H9 (cell line): Measurements from ENCODE around the gene SVOP. TPM values are rescaled to one million over a fixed set of nuclear protein-coding genes. Genes with fewer than 3 reads are reported as not detected.

ENCODE experiments used
- DNase-seq: peaks from one replicate; pipeline ENCODE4 v3.0.0-alpha.2; 2017
- H2AFZ ChIP-seq: one replicate; pipeline ENCODE4 v1.6.1; 2013; ENCODE audit warnings: mild to moderate bottlenecking, low read length, control low read depth, moderate library complexity
- H2AK5ac ChIP-seq: 2 replicates; pipeline ENCODE4 v1.6.1; 2013; ENCODE audit warnings: low read length, control low read depth, mixed read lengths; ENCODE audit not compliant: insufficient read length
- H2BK120ac ChIP-seq: one replicate; pipeline ENCODE4 v1.6.1; 2013; ENCODE audit warnings: low read depth, mild to moderate bottlenecking, low read length, control low read depth, inconsistent platforms; ENCODE audit not compliant: poor library complexity, severe bottlenecking
- H2BK12ac ChIP-seq: 2 replicates; pipeline ENCODE4 v1.6.1; 2013; ENCODE audit warnings: low read length, control low read depth, mixed read lengths, low read depth; ENCODE audit not compliant: insufficient read length
- H2BK15ac ChIP-seq: 2 replicates; pipeline ENCODE4 v1.6.1; 2013; ENCODE audit warnings: low read depth, low read length, control low read depth
- H2BK20ac ChIP-seq: one replicate; pipeline ENCODE4 v1.6.1; 2013; ENCODE audit warnings: low read depth, mild to moderate bottlenecking, low read length, control low read depth, inconsistent platforms; ENCODE audit not compliant: poor library complexity, severe bottlenecking
- H2BK5ac ChIP-seq: 2 replicates; pipeline ENCODE4 v1.6.1; 2013; ENCODE audit warnings: low read length, control low read depth, mixed read lengths; ENCODE audit not compliant: insufficient read length
- H3K14ac ChIP-seq: 2 replicates; pipeline ENCODE4 v1.6.1; 2013; ENCODE audit warnings: low read length, control low read depth; ENCODE audit not compliant: insufficient read depth
- H3K18ac ChIP-seq: 2 replicates; pipeline ENCODE4 v1.6.1; 2013; ENCODE audit warnings: low read depth, mild to moderate bottlenecking, mixed read lengths, low read length, control low read depth; ENCODE audit not compliant: insufficient read length
- H3K23ac ChIP-seq: 2 replicates; pipeline ENCODE4 v1.6.1; 2013; ENCODE audit warnings: low read length, control low read depth, mixed read lengths, low read depth; ENCODE audit not compliant: insufficient read length
- H3K23me2 ChIP-seq: 2 replicates; pipeline ENCODE4 v1.6.1; 2013; ENCODE audit warnings: low read depth, mild to moderate bottlenecking, mixed read lengths, low read length, control low read depth; ENCODE audit not compliant: insufficient read length, poor library complexity, severe bottlenecking
- H3K27ac ChIP-seq: 2 replicates; pipeline ENCODE4 v1.5.1; 2013; ENCODE audit warnings: low read length, control low read depth, mixed read lengths, low read depth; ENCODE audit not compliant: insufficient read length
- H3K27me3 ChIP-seq: 2 replicates; pipeline ENCODE4 v1.6.1; 2013; ENCODE audit warnings: low read length, control low read depth, inconsistent platforms; ENCODE audit not compliant: insufficient read depth
- H3K4ac ChIP-seq: 2 replicates; pipeline ENCODE4 v1.6.1; 2013; ENCODE audit warnings: low read depth, mild to moderate bottlenecking, control low read depth, inconsistent platforms, low read length, moderate library complexity
- H3K4me1 ChIP-seq: 2 replicates; pipeline ENCODE4 v1.6.1; 2013; ENCODE audit warnings: low read length, control low read depth, inconsistent platforms; ENCODE audit not compliant: insufficient read depth
- H3K4me2 ChIP-seq: 2 replicates; pipeline ENCODE4 v1.6.1; 2013; ENCODE audit warnings: low read length, control low read depth, mixed read lengths; ENCODE audit not compliant: insufficient read length, insufficient read depth
- H3K56ac ChIP-seq: 2 replicates; pipeline ENCODE4 v1.6.1; 2013; ENCODE audit warnings: low read depth, mild to moderate bottlenecking, mixed read lengths, low read length, control low read depth; ENCODE audit not compliant: insufficient read length
- H3K79me1 ChIP-seq: 2 replicates; pipeline ENCODE4 v1.6.1; 2013; ENCODE audit warnings: low read depth, mild to moderate bottlenecking, moderate library complexity, low read length, control low read depth, inconsistent platforms; ENCODE audit not compliant: insufficient read depth, poor library complexity, severe bottlenecking
- H3K79me2 ChIP-seq: 2 replicates; pipeline ENCODE4 v1.6.1; 2013; ENCODE audit warnings: low read length, control low read depth, inconsistent platforms; ENCODE audit not compliant: insufficient read depth
- H3K9ac ChIP-seq: 2 replicates; pipeline ENCODE4 v1.6.1; 2013; ENCODE audit warnings: low read length, control low read depth, mixed read lengths; ENCODE audit not compliant: insufficient read length; ENCODE audit errors: extremely low read depth
- H3K9me3 ChIP-seq: one replicate; pipeline ENCODE4 v1.6.1; 2013; ENCODE audit warnings: low read depth, low read length, inconsistent platforms; ENCODE audit not compliant: control insufficient read depth
- H3T11ph ChIP-seq: one replicate; pipeline ENCODE4 v1.6.1; 2013; ENCODE audit warnings: mild to moderate bottlenecking, low read length, control low read depth, inconsistent platforms
- H4K20me1 ChIP-seq: one replicate; pipeline ENCODE4 v1.6.1; 2013; ENCODE audit not compliant: control insufficient read depth, insufficient read length, insufficient read depth
- H4K5ac ChIP-seq: 2 replicates; pipeline ENCODE4 v1.6.1; 2013; ENCODE audit warnings: low read depth, mild to moderate bottlenecking, mixed read lengths, low read length, control low read depth; ENCODE audit not compliant: insufficient read length
- H4K8ac ChIP-seq: replicated peaks from 2 replicates; pipeline ENCODE4 v1.6.1; 2013; ENCODE audit warnings: low read length, control low read depth, mixed read lengths, low read depth; ENCODE audit not compliant: insufficient read length
- H4K91ac ChIP-seq: 2 replicates; pipeline ENCODE4 v1.6.1; 2013; ENCODE audit warnings: low read depth, mild to moderate bottlenecking, moderate library complexity, mixed read lengths, low read length, control low read depth; ENCODE audit not compliant: insufficient read length
- H3K27ac Mint-ChIP-seq, 3 experiments: 2 replicates in 2 of 3; 3 replicates in 1 of 3; pipeline ENCODE4 v1.8.0; 2020 to 2021; ENCODE audit warnings: mixed read lengths in 3 of 3, mild to moderate bottlenecking in 1 of 3, moderate library complexity in 1 of 3
- H3K27me3 Mint-ChIP-seq: 2 replicates; pipeline ENCODE4 v1.8.0; 2021; ENCODE audit warnings: low read depth, mild to moderate bottlenecking, moderate library complexity, mixed read lengths
- H3K36me3 Mint-ChIP-seq, 3 experiments: 2 replicates in 2 of 3; 3 replicates in 1 of 3; pipeline ENCODE4 v1.8.0; 2020 to 2021; ENCODE audit warnings: low read depth in 3 of 3, mixed read lengths in 3 of 3; ENCODE audit not compliant: insufficient read depth in 1 of 3
- H3K4me1 Mint-ChIP-seq, 2 experiments: 2 replicates each; pipeline ENCODE4 v1.8.0; 2020; ENCODE audit warnings: mixed read lengths in 2 of 2
- H3K4me3 Mint-ChIP-seq, 2 experiments: 2 replicates in 1 of 2; 3 replicates in 1 of 2; pipeline ENCODE4 v1.8.0; 2020 to 2021; ENCODE audit warnings: mild to moderate bottlenecking in 2 of 2, mixed read lengths in 2 of 2, moderate library complexity in 1 of 2
- H3K9me3 Mint-ChIP-seq, 2 experiments: 2 replicates in 1 of 2; 3 replicates in 1 of 2; pipeline ENCODE4 v1.8.0; 2020; ENCODE audit warnings: mild to moderate bottlenecking in 2 of 2, mixed read lengths in 2 of 2, moderate library complexity in 1 of 2
- CTCF ChIP-seq: fragments of 200-600 bp; sonication (generic); conservative IDR thresholded peaks from 3 replicates; pipeline ENCODE4 v1.8.0; 2021; ENCODE audit warnings: antibody characterized with exemption, mild to moderate bottlenecking
- WGBS: extraction: QIAGEN DNeasy Blood & Tissue Kit; methylation state at CpG from one replicate; pipeline ENCODE4 v1.1.7; 2013; ENCODE audit warnings: missing lambda C conversion rate, low lambda C conversion rate, mixed read lengths; ENCODE audit not compliant: insufficient read length; ENCODE audit errors: extremely low coverage; 5-methylcytosine and 5-hydroxymethylcytosine counted together
- total RNA-seq: library from RNA; stranded (reverse); gene quantifications from 2 replicates; pipeline ENCODE4 v1.2.1, GENCODE V29; 2021

The SVOP gene
- total RNA-seq, 1 experiment from 2014 or later = 0.15 TPM

GRCh38 chr12:108972358-108972757 lies 48.5 kb downstream of the SVOP start:
- H3K9ac ChIP-seq = no peak overlapping the region

More at GRCh38 chr12:108972358-108972757, 48.5 kb downstream of the SVOP start:
- Histone ChIP-seq H3K4me1 (no peaks in the 10 kb centered on the region; the same call in 1 of the 2 replicates), H2AK5ac (no peak overlapping the region), H3K14ac (no peak overlapping the region), H3K9me3 (no peaks in the 10 kb centered on the region), H3K18ac (no peak overlapping the region), H2BK120ac (no peak overlapping the region), H2BK15ac (no peak overlapping the region), H4K8ac (no peak overlapping the region), H3K27me3 (no peaks in the 10 kb centered on the region), H4K91ac (no peak overlapping the region), H3T11ph (no peak overlapping the region), H3K4me2 (no peak overlapping the region), H3K27ac (no peak overlapping the region), H3K4ac (no peak overlapping the region), H2BK5ac (no peak overlapping the region), H2BK20ac (no peak overlapping the region), H3K79me2 (no peaks in the 10 kb centered on the region), H2BK12ac (no peak overlapping the region), H2AFZ (no peak overlapping the region), H3K79me1 (no peaks in the 10 kb centered on the region), H3K23me2 (no peaks in the 10 kb centered on the region), H4K20me1 (no peaks in the 10 kb centered on the region), H4K5ac (no peak overlapping the region), H3K56ac (no peak overlapping the region), H3K23ac (no peak overlapping the region)
- Mint-ChIP-seq H3K9me3 (0 out of 5 replicates have a peak, but pooled peaks cover 0 to 2% of the 10 kb centered on the region in 2 experiments), H3K4me1 (peaks cover 18 to 19% of the 10 kb centered on the region in 2 experiments), H3K27me3 (peaks cover 3% of the 10 kb centered on the region; the same call in 1 of the 2 replicates), H3K4me3 (no peak overlapping the region), H3K27ac (no peak overlapping the region), H3K36me3 (no peaks in the 10 kb centered on the region)
- TF ChIP-seq CTCF = no peak
- WGBS = no CpG with 5 or more reads among the region's 9 CpGs
- no peak for DNase-seq
